ENCODE results near the gene EFNB2.

GRCh38 chr13:106455190-106455589 is 80.3 kb downstream of the EFNB2 start:
- TF ChIP-seq POLR2A (IDR thresholded peaks at IDR 0.05), result no peak
- TF ChIP-seq CTCF (IDR thresholded peaks at IDR 0.05), result no peak
